GM19035 (cell line): ENCODE measurements around the gene FLT1.

Experiments
- ATAC-seq: cut with Tn5 transposase; IDR thresholded peaks from one replicate; pipeline ENCODE4 v1.9.1; 2021; ENCODE audit not compliant: unreplicated experiment

FLT1 gene

DNA sequence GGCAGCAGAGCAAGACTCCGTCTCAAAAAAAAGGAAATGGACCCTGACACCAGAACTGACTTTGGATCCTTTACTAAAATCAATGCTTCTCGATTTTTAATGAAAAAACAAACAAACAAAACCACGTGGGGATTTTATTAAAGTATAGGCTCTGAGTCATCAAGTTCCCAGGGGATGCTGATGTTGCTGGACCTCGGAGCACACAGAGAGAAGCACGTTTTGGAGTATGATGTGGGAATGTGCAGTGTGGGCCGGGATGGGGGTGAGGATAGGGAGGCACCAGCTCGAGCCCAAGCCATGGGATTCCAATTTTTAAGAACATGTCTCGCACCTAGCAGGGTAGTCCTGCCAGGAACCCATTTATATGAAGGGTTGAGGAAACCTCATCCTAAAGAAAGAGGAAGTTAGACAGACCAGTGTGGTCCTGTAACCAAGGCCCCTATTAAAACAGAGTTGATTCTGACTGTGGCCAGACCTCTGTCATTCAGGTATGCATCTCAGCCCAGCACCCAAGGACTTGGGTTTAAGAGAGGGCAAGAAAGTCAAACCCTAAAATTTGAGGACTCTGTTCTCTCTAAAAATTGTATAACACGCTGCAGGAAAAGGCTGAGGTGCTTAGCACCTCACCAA is 6.4 kb downstream of the FLT1 start:
- no peak for ATAC-seq

DNA sequence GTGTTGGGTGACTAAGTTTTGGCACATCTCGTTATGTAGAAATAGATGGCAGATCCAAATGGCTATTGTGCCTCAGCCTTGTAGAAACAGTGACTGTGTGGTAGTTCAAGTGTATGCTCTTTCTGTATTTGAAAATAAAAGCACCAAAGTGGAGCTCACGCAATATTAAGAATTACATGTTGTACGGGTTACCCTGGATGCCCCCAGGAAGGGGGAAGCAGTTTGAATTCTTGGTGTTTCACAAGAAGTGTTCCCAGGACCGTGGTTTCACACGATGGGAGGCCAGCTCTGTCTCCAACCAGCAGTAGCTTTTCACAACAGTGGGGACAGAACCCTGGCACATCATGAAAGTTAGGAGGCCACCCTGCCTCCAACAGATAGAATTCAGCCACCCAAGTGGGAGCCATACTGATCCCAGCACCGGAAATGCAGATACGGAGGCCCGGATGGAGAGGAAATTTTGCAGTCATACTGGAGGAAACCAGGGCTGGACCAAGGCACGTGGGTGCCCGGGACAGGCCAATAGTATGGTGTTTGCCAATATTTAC is 8.9 kb downstream of the FLT1 start:
- ATAC-seq: no peak

DNA sequence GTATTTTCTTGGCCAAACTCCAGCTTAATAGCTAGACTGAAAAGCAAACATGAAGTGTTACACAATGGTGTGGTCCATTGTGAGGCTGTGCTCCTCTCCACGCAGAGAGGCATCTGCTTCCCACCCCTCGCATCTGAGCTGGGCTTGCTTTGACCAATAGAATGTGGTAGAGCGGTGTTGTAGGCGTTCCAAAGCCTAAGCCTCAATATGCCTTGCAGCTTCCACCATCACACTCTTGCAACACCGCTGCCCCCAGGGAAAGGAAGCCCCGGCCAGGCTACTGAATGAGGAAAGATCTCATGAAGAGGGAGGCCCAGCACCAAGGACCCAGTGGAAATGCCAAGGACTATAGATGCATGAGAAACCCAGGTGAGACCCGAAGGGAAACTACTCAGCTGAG is 9.4 kb downstream of the FLT1 start:
- ATAC-seq: no peak

DNA sequence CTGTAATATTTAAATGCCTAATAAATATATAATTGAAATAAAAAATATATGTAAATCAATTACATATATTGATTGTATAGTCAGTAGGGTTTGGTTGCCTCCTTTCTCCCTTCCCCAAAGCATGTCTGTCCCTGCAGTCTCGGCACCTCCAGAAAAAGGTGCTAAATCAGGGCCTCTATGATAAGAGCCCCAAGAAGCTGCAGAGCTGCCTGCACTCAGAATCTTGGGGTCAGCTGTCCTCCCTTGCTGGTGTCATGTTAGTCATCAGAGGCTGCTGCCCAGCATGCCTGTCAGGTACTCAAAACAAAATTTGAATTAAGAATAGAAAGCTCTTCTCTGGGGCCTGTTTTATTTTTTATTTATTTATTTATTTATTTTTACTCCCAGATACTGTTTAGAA is 9.8 kb downstream of the FLT1 start:
- ATAC-seq: no peak

DNA sequence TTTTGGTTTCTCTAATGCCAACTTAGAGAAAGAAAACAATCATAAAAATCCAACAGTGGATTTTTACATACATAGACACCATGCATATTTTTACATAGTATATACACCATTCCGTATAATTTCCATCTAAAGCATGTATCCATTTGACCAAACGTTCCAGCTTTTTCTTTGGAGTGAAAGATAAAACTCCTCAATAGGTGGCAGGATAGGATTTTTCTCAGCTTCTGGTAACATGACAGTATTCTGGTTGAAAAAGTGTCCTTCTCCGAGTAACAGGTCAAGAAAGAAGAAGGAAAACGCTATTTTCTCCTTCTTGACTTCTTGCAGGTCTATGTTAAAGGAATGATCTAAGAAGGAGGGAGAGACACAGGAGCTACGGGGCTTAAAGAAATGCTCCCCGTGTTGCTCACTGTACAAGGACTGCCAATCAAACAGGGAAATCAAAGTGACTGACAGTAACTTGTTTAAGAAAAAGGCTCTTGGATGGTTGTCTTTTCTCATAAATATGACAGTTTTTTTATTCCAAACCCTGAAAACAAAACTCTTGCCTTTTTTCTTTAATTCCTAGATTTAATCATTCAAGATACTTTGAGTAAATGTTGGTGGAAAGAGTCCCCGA is 11.5 kb downstream of the FLT1 start:
- ATAC-seq: no peak

DNA sequence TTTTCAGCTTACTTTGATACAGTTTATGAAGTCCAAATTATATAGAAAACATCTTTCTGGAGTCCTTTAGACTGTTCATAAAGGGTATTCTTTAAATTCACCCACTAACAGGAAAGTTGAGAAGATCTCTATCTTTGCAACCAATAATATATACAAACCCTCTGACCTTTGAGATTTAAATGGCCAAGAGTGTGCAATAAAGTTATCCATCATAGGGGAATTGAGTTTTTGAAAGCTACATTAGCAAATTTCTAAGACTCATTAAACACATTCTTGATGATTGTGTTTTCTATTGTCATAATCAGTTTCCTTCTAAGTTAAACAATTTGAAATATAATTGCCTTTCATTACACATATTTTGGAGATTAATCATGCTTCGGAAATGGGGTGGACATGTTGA is 15.9 kb downstream of the FLT1 start:
- ATAC-seq: no peak

DNA sequence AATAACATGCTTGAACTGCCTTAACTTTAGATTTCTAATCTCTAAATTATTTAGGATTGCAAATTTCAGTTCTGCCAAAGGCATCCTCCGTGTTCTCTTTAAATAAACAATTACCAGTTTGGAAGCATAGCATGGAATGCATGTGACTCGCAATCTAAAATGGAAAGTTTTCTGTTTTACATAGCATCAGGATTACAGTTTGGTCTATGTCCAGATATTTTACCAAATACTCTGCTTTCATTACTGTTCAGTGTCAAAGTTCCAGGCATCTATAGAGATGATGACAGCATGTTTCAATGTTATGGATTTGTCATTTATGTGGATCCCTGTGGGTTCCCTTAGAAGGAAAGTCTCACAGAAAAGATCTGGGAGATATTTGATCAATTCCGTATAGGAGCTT is 16.8 kb downstream of the FLT1 start:
- ATAC-seq: no peak

DNA sequence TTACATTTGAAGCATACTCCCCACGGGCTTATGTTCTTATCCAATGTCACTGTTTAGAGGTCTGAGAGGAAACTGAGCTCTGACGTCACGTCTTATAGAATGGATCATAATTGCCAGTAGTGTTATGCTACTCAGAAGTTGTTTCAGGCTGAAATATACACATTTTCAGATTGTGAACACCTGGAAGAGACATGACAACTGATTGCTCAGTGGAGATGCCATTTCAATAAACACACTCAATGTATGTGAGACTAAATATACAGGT is 17.3 kb downstream of the FLT1 start:
- no peak for ATAC-seq

DNA sequence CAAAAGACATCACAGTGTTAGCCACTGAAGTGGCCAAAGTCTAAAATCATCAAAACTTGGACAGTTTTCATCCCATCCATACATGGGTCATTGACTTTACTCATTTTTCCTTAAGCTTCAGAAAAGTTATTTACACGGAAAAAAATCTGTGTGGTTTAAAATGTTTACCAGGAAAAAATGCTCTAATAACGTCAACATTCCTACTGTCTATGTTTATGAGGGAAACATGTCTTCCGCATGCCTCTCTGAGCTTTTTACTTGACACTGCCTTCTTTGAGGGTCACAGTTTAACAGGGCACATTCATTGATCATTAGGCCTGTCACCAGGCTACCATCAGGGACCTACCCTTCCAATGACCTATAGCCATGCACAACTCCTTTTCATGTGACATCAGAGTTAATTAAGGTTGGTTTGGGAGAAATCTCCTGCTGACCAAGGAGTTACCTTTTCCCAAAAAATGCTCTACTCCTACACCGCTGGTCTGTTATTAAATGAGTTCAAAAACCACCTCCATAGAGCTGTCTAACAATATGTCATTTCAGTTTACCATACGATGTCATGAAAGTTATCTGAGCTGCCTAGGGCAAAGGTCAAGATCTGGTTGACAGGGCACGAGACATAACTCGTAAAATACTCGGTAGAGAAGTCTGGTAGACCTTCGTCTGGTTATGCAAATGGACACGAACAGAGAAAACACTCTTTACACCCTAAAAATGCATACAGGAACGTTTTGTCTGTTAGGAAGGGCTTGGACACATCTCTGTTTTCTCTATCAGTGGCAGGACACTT is 17.8 kb downstream of the FLT1 start:
- ATAC-seq: no peak

DNA sequence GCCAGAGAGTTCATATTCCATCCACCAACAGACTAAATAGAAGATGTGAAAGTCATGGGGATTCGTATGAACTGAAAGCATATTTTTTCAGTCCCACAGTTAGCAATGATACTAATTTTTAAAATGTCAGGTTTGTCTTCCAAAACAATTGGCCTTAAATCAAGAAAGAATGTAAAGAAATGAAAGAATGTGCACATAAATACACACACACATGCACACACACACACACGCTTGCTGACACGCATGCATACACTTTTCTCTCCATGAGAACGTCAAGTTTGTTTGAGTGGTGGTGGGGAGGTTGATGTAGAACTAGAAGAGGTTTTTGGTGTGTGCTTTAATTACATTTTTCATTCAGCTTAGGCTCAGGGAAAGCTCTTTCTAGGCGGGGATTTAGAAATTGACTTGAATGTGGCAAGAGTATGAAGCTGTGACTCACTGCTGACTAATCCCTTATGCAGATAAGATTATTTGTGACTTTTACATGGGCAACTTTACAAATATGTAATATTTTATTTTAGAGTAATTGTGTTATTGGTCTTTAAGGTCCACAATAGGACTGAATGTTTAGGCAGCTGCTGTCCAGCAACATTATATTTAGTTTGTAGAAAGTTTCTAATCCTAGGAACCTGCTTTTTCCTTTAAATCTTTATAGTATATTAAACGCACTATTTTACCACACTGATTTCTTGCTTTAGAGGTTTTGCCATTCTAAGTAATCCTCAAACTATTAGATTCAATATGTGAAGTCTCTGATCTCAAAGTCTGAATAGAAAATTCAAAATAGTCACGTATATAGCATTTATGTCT is 18.8 kb downstream of the FLT1 start:
- no peak for ATAC-seq

DNA sequence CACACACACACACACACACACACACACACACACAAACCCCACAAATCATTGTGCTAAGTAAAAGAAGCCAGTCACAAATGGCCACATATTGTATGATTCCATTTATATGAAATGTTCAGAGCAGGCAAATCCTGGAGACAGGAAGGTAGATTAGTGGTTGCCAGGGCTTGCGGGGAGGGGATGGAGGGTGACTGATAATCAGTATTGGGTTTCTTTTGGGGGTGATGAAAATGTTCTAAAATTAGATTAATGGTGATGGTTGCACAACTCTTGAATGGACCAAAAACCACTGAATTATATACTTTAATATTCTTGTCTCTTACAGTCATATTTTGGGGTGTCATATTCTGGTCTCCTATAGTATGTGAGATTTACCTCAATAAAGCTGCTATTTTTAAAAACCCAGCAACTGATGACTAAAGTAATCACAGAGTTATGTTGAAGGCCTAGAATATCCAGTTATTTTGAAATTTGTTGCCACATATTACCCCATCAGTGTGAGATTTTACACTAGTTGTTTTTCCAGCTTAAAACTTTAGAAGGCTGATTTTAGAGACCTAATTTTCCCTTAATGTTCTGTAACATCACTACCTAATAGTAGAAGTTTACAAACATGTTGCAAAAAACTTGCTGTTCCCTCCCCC is 20.3 kb downstream of the FLT1 start:
- ATAC-seq: no peak

DNA sequence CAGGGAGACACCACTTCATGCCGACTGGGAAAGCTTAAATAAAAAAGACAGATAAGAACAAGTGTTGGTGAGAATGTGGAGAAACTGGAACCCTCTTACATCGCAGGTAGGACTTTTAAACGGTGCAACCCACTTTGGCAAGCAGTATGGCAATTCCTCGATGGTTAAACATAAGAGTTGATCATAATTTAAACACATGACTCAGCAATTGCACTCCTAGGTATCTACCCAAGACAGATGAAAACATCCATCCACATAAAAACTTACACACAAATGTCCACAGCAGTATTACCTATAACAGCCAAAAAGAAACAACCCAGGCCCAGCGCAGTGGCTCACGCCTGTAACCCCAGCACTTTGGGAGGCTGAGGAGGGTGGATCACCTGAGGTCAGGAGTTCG is 21.9 kb downstream of the FLT1 start:
- ATAC-seq: no peak

DNA sequence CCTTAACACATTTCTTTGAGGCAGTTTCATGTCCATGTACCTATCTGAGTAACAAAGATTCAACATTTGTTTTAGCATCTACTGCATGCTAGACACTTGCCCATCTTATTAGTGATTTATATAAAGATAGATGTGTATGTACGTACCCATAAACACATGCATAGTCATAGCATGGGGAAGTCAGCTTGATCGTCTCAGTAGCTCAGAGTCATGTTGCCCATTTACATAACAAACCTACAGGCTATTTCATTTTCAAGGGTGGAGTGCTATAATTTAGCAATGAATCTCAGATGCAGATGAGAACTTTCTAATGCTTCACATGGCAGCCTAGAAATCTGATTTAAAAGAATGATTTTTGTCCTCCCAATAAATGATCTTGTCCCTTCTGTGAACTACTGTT is 23.5 kb downstream of the FLT1 start:
- ATAC-seq: no peak

DNA sequence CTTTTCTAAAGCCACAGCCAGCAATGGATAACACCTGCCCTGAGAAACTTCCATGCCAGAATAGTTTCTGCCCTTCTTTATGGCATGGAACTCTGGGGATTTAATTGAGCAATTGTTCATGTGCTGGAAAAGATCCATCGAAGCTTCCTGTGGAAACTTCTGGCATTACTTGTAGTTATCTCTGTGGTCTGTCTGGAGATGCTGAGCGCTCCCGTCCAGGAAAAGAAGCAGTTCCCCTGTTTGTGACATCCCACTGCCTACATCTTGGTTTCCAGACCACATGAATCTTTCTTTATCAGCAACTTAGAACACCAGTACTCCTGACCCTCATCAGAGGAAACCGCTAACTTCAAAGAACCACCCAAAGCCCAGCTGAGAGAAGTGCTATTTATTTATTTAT is 24.6 kb downstream of the FLT1 start:
- ATAC-seq: no peak

DNA sequence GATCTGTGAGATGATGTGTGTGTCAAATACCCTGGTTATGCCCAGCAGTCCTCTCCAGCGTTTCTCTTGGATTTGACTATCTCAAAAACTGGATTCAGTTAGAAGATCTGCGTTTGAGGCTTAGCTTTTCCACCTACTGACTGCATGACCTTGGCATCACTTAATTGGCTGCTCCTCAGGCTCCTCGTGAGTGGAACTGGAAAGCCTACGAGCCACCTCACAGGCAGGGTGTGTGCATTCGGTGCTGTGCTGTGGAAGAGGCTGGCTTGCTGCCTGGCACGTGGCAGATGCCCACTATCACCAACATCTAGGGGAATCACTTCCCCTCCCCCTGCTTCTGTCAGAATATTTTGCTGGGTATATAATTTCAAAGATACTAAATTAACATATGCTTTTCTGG is 25.6 kb downstream of the FLT1 start:
- ATAC-seq: no peak

DNA sequence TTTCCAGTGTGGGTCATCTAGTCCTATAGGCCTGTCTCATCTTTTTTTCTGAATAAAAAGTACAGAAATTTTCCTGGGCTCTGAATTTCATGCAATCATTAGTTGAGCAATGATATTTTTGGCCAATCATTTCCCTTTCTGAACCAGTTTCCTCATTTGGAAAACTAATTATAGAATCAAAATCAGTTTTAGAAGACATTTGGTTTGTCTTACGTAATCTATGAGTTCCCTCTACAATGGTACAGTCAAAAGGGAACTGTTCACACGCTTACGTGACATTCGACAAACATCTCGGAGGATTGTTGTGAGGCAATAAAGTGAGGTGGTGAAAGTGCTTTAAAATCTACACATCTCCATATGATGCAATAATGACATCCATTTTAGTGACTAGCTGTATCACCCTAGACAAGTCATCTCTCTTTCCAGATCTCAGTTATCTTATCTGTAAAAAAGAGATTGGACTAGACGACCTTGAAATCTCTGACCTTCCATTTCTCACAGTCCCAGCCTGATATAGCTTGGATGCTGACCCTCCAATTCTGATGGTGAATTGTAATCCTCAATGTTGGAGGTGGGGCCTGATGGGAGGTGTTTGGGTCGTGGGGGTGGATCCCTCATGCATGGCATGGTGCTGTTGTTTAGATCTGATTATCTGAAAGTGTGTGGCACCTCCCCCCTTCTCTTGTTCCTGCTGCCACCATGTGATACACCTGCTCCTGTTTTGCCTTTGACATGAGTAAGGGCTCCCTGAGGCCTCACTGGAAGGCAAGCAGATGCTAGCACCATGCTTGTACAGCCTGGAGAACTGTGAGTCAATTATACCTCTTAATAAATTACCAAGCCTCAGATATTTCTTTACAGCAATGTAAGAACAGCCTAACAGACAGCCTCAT is 26.7 kb downstream of the FLT1 start:
- no peak for ATAC-seq

DNA sequence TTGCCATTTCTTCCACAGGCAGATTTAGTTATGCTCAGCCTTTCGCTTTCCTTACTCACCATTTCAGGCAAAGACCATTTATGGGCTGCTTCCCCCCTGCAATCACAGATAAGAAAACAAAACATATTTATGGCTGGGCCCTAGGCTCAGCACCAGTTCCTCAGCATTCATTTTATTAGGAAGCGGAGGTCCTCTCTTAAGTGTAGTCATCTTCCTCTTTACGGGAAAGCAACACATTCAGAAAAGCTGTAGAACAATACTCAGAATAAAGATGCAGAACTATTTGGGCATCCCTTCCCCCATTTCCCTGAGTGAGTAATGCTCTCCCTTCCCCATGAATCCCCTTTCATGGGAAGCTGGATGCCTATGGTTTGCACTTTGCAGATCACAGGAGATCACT is 27.9 kb downstream of the FLT1 start:
- no peak for ATAC-seq

DNA sequence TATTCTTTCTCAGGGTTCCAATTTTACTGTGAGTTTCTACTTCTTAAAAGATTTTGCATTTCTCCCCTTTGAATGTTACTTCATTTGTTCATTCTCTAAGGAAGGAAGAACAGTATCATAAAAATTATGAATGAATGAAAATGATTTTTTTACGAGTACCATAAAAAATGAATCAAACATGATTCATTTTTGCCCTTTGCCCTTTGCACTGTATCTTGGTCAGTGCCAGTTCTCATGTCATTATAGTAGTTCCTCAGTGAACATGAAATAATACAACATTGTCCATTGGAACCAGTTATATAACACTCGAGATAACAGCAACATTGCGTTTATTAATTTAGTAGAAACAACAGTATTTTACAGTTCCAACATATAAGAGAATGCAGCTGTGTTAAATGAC is 28.8 kb downstream of the FLT1 start:
- no peak for ATAC-seq

DNA sequence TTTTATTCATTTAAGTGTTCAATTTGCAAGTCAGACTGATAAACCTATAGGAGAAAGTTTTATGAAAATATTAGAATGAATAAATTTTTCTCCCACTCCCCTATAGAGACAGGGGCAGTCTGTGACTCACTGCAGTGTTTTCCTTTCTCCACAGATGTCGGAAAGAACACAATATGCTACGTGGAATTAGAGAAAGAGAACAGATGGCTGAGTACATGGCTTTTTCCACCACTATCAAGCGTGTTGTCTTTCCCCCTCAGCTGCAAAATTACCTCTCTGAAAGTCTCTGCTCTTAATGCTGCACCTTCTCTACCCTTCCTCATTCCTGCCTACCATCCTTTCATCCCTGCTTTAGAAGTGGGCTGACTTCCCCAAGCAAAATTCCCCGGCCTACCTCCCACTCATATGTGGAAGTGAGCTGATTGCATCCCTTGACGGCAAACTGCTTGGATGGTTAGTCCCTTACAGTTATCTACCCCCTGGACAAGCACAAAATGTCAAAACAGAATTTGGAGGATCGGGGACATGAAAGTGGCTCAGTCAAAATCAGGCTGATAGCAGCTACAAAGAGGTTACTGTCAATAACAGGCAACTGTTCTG is 30.0 kb downstream of the FLT1 start:
- no peak for ATAC-seq

DNA sequence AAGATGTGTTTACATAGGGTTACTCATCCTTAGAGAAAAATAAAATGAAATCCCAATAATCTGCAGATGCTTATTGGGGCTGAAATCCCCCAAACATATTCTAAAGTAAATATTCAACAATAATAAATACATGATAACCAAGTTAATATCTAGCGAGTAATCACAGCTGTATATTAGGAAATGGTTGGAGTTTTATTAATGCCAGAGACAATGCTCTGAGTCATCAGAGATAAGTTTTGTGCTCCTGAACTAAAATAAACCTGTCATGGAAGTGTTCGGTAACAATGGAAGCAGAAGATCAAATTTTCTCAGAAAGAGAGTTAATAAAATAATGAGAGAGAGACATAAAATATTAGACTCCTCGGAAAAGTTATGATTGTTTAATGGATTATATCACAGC is 31.4 kb downstream of the FLT1 start:
- ATAC-seq: no peak
